Epithelial cell of esophagus (primary cell): Measurements from ENCODE around the gene APBA1.
A peak's percentile ranks its signal among the peaks of the same experiment; 100 is the strongest.

ENCODE experiments used
- DNase-seq: peaks from one replicate; pipeline ENCODE4 v3.0.0; 2010; ENCODE audit warnings: low read depth
- H3K4me3 ChIP-seq: 2 replicates; pipeline ENCODE4 v1.5.1; 2011; ENCODE audit warnings: mild to moderate bottlenecking, low read length, control low read depth
- CTCF ChIP-seq: IDR thresholded peaks from 2 replicates; pipeline ENCODE4 v1.5.1; 2011; ENCODE audit warnings: low read depth, mild to moderate bottlenecking, low read length, control low read depth, inconsistent platforms; ENCODE audit not compliant: insufficient read depth; ENCODE audit errors: missing control alignments

The APBA1 gene

DNA sequence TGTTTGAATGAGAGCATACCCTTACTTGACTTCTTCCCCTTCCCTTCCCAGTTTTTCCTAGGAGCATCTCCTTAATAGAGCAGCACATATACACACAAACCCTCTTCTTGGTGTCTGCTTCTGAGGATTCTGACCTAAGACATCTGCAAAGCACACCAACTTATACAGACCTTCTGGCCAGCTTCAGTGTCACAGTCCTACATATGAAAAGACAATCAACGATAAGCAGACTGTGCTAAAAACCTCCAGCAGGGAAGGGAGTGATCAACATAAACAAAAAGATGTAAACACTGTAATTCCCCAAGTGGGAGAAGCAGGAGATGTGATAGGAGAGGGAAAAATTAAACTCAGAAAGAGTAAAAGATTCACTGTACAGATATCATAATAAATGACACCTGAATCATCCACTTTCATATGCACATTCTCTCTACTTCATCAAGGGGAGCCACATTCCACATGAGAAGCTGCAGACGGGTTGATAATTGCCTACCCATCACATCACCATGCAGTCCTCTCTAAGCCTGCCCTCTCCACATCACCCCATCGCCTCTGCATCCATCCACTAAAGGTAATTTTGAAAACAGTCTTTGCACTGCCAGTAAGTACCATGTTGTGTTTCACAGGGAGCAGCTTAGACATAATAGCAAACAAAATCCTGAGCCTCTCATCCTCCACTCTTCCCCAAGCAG lies 13.0 kb downstream of the APBA1 start:
- TF ChIP-seq CTCF, result no peak
- H3K4me3 ChIP-seq, result no peak overlapping the region
- no peak for DNase-seq

DNA sequence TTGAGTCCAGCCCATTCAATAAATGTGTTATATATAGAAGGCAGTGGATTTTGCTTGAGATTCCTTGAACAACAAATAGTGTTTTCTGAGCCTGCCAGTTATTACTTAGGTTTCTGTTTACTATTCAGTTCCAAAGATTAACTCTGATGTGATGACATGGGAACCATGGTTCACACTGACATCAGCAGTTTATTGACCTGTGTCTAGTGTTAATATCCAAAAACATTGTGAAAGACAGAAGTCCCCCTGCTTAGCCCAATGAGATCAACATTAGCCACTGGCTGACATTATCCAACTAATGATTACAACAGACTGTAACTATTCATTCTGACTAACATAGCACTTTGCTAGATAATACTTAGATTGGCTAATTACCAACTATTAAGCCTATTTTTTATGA lies 14.9 kb downstream of the APBA1 start:
- no peak for TF ChIP-seq CTCF
- DNase-seq, result peak; percentile 44

GRCh38 chr9:69655065-69655464 lies 17.1 kb downstream of the APBA1 start:
- peak; percentile 20 for TF ChIP-seq CTCF
- no peak overlapping the region for H3K4me3 ChIP-seq
- no peak for DNase-seq

More for the DNA sequence above, 14.9 kb downstream of the APBA1 start:
- no peak overlapping the region for H3K4me3 ChIP-seq

GRCh38 chr9:69653261-69653660 lies 18.9 kb downstream of the APBA1 start:
- H3K4me3 ChIP-seq, result no peak overlapping the region
- no peak for DNase-seq
- TF ChIP-seq CTCF, result no peak

- no peak for TF ChIP-seq CTCF
- no peak for DNase-seq
These were observed 22.5 kb downstream of the APBA1 start for GRCh38 chr9:69649566-69650250.

DNA sequence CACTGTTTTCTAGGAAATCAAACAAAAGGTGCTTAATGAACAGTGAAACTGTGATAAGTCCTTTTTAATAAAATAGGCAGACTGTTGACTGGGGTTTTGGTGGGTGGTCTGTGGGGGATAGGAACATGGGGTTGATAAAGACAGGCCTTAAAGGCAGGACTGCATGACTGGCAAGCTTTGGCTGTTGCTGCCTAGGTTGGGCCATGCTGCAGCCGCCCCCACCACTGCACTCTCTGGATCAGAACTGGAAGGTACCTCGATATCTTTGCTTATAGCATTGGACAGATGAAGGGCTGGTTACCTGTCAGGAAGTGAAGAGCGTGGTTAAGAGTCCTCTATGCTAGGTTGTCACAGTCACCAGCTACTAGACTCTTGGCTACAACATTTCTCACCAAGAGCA lies 24.4 kb downstream of the APBA1 start:
- no peak overlapping the region for H3K4me3 ChIP-seq
- TF ChIP-seq CTCF, result no peak
- DNase-seq, result no peak

More at GRCh38 chr9:69649566-69650250, 22.5 kb downstream of the APBA1 start:
- H3K4me3 ChIP-seq, result no peak overlapping the region
